Tibial artery (tissue), 4 donors: Measurements from ENCODE around the gene SEC14L6.

Experiments used
- DNase-seq, 2 donors: peaks; one replicate each; pipeline ENCODE4 v3.0.0-alpha.2; 2019
- H3K27ac ChIP-seq, 2 donors: fragments of 200-600 bp; sonication (generic) in 1 of 2; 1 replicate in 1 of 2; 2 replicates in 1 of 2; pipeline ENCODE4 v1.5.1; 2018 to 2019; ENCODE audit warnings: mild to moderate bottlenecking in 1 of 2
- H3K27me3 ChIP-seq, 2 donors: fragments of 200-600 bp; sonication (generic) in 1 of 2; one replicate each; pipeline versions ENCODE4 v1.5.1 to v1.6.0; 2016 to 2019
- H3K36me3 ChIP-seq, 3 donors: fragments of 200-600 bp; sonication (generic) in 2 of 3; one replicate each; pipeline ENCODE4 v1.5.1; 2016 to 2019; ENCODE audit warnings: mild to moderate bottlenecking in 2 of 3
- H3K4me1 ChIP-seq, 4 donors: fragments of 200-600 bp; sonication (generic) in 2 of 4; 1 replicate in 3 of 4; 2 replicates in 1 of 4; pipeline ENCODE4 v1.5.1; 2016 to 2019
- H3K4me3 ChIP-seq, 2 donors: fragments of 200-600 bp; sonication (generic) in 1 of 2; 1 replicate in 1 of 2; 2 replicates in 1 of 2; pipeline ENCODE4 v1.5.1; 2018 to 2019; ENCODE audit warnings: mild to moderate bottlenecking in 2 of 2
- H3K9me3 ChIP-seq, 3 donors: fragments of 200-600 bp; sonication (generic) in 1 of 3; one replicate each; pipeline ENCODE4 v1.5.1; 2016 to 2019
- intact Hi-C: fragments of 100-400 bp; cut with DNase I; formaldehyde crosslinking; loops from one replicate; pipeline ENCODE4 v1.15.0; 2023; ENCODE audit warnings: low total_unique reads
- TF ChIP-seq, protein P1 (sequence below), 2 experiments: fragments of 200-600 bp in 1 of 2; fragments of 450-650 bp in 1 of 2; IDR thresholded peaks; one replicate each; pipeline ENCODE4 v1.5.1; 2017 to 2019; ENCODE audit warnings: antibody characterized with exemption in 2 of 2, mild to moderate bottlenecking in 1 of 2, moderate library complexity in 1 of 2

SEC14L6 gene

GRCh38 chr22:30507670-30508069 is 38.9 kb downstream of the SEC14L6 start:
- Histone ChIP-seq H3K4me1 (peaks cover 0 to 5% (median 2%) of the 10 kb centered on the region in 4 donors), H3K9me3 (no peaks in the 10 kb centered on the region), H3K4me3 (no peak overlapping the region), H3K27me3 (peaks cover 0 to 51% of the 10 kb centered on the region in 2 donors), H3K27ac (no peak overlapping the region), H3K36me3 (no peaks in the 10 kb centered on the region)
- DNase-seq: no peak
- intact Hi-C loops: no loop called here
- TF ChIP-seq, protein P1, sequence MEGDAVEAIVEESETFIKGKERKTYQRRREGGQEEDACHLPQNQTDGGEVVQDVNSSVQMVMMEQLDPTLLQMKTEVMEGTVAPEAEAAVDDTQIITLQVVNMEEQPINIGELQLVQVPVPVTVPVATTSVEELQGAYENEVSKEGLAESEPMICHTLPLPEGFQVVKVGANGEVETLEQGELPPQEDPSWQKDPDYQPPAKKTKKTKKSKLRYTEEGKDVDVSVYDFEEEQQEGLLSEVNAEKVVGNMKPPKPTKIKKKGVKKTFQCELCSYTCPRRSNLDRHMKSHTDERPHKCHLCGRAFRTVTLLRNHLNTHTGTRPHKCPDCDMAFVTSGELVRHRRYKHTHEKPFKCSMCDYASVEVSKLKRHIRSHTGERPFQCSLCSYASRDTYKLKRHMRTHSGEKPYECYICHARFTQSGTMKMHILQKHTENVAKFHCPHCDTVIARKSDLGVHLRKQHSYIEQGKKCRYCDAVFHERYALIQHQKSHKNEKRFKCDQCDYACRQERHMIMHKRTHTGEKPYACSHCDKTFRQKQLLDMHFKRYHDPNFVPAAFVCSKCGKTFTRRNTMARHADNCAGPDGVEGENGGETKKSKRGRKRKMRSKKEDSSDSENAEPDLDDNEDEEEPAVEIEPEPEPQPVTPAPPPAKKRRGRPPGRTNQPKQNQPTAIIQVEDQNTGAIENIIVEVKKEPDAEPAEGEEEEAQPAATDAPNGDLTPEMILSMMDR (IDR thresholded peaks at IDR 0.05): no peak

- no peaks in the 10 kb centered on the region for H3K9me3 ChIP-seq
- H3K27ac ChIP-seq: no peak overlapping the region
- no peak for DNase-seq
- intact Hi-C loops: no loop called here
- H3K27me3 ChIP-seq: peaks cover 0 to 59% of the 10 kb centered on the region in 2 donors
- TF ChIP-seq, protein P1 (IDR thresholded peaks at IDR 0.05): no peak
- H3K4me3 ChIP-seq: no peak overlapping the region
- H3K4me1 ChIP-seq: peaks cover 0 to 5% (median 2%) of the 10 kb centered on the region in 4 donors
- no peaks in the 10 kb centered on the region for H3K36me3 ChIP-seq
Observed at GRCh38 chr22:30506507-30506968, 40.0 kb downstream of the SEC14L6 start.

GRCh38 chr22:30503551-30503950 is 43.0 kb downstream of the SEC14L6 start:
- intact Hi-C loops: no loop called here
- Histone ChIP-seq H3K27ac (no peak overlapping the region), H3K27me3 (peaks cover 0 to 72% of the 10 kb centered on the region in 2 donors), H3K9me3 (no peaks in the 10 kb centered on the region), H3K36me3 (no peaks in the 10 kb centered on the region), H3K4me1 (peaks cover 0 to 5% (median 2%) of the 10 kb centered on the region in 4 donors), H3K4me3 (no peak overlapping the region)
- DNase-seq: no peak
- TF ChIP-seq, protein P1 (IDR thresholded peaks at IDR 0.05): no peak

DNA sequence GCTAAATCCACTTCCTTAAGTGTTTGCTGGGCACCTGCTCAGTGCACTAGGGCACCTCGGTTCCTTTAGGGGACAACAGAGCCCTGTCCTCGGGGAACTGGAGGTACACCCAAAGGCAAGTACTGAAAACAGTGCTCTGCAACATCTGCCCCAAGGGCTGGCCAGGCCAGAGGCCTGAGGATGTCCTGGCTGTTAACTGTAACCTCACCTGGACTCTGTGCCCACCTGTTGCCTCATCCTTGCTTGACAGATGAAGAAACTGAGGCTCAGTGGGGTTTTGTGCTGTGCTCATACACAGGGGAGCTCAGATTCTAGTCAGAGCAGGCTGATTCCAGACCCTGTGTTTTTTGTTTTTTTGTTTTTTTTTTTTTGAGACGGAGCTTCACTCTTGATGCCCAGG is 43.6 kb downstream of the SEC14L6 start:
- H3K36me3 ChIP-seq: no peaks in the 10 kb centered on the region
- H3K27ac ChIP-seq: no peak overlapping the region
- H3K27me3 ChIP-seq: peaks cover 0 to 69% of the 10 kb centered on the region in 2 donors
- TF ChIP-seq, protein P1 (IDR thresholded peaks at IDR 0.05): no peak
- H3K4me3 ChIP-seq: no peak overlapping the region
- intact Hi-C loops: no loop called here
- DNase-seq: no peak
- peaks cover 0 to 5% (median 2%) of the 10 kb centered on the region in 4 donors for H3K4me1 ChIP-seq
- H3K9me3 ChIP-seq: no peaks in the 10 kb centered on the region

- intact Hi-C loops: no loop called here
- peaks cover 0 to 63% of the 10 kb centered on the region in 2 donors for H3K27me3 ChIP-seq
Observed at GRCh38 chr22:30502153-30502552, 44.4 kb downstream of the SEC14L6 start.

More at GRCh38 chr22:30502153-30502552, 44.4 kb downstream of the SEC14L6 start:
- no peak for DNase-seq
- Histone ChIP-seq H3K9me3 (no peaks in the 10 kb centered on the region), H3K4me3 (no peak overlapping the region), H3K27ac (no peak overlapping the region), H3K36me3 (no peaks in the 10 kb centered on the region), H3K4me1 (peaks cover 0 to 5% (median 2%) of the 10 kb centered on the region in 4 donors)
- TF ChIP-seq, protein P1 (IDR thresholded peaks at IDR 0.05): no peak
